Activated CD8-positive, alpha-beta memory T cell treated with anti-CD3 and anti-CD28 coated beads, Interleukin-2, amount 50 U/mL, for 1 hour (primary cell): Measurements from ENCODE around the gene HOXA10.
A peak's percentile ranks its signal among the peaks of the same experiment; 100 is the strongest.

ENCODE experiments used
- DNase-seq: peaks from one replicate; pipeline ENCODE4 v3.0.0-alpha.2; 2020; ENCODE audit errors: extremely low read depth

The HOXA10 gene

GRCh38 chr7:27132214-27132613, 41.9 kb downstream of the HOXA10 start:
- DNase-seq = no peak

DNA sequence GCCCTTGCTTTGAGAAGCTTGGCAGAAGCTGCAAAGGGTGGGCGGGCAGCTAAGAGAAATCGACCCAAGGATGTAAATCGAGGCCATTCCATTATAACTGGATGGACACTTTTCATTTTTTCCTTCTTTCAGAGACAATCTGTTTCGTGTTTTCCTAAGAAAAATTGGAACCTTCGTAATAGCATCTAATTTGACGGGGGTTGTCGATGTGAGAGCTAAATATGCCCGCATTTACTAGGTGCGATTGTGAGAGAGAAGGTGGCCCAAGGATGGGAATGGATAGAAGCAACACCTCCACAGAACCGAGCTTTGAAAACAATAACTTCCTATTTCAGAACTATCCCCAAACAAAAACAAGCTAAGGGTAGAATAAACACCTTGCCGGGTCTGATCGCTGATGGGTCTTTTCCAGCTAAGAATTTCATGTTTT, 42.7 kb downstream of the HOXA10 start:
- no peak for DNase-seq

DNA sequence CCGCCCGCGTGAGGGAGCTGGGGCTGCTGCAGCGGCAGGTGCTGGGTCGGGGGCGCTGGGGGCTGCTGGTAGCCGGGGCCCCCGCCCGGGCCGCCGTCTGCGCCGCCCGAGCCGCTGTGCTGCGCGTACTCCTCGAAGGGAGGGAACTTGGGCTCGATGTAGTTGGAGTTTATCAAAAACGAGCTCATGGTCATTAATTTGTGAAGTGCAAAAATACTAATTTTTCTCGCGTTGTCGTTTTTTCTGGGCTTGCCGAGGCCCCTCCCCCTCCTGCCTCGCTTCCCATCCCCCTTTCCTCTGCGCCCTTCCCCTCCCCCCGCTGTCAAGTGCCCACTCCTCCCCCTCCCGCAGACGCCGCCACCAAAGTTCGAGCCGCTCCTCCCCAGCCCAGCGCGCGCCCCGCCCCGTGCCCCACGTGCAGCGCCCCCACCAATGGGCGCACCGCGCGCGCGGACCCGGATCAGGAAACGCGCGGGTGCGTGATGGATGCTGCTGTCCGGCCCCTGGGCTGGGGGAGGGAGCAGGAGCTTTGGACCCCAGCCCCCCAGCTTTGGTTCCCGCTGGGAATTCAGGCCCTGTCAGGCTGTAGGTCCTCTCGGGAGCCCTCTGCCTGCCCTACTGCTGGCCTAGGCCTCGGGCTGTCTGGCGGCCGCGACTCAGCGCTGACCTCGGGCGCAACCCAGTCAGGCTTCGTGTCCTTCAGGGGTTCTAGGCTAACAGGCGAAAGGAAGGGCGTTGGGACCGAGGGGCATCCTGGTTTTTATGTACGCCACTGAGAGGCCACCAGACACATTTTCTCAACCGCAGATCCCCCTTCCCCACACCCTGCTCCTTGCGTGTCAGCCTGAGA, 43.4 kb downstream of the HOXA10 start, which contains the start of gene HOXA4:
HOXA4 (minus strand) TSS at position 218 of the 850 bp plus-strand sequence; CDS start at position 194, 24 bp downstream.
- DNase-seq = peak; percentile 33

DNA sequence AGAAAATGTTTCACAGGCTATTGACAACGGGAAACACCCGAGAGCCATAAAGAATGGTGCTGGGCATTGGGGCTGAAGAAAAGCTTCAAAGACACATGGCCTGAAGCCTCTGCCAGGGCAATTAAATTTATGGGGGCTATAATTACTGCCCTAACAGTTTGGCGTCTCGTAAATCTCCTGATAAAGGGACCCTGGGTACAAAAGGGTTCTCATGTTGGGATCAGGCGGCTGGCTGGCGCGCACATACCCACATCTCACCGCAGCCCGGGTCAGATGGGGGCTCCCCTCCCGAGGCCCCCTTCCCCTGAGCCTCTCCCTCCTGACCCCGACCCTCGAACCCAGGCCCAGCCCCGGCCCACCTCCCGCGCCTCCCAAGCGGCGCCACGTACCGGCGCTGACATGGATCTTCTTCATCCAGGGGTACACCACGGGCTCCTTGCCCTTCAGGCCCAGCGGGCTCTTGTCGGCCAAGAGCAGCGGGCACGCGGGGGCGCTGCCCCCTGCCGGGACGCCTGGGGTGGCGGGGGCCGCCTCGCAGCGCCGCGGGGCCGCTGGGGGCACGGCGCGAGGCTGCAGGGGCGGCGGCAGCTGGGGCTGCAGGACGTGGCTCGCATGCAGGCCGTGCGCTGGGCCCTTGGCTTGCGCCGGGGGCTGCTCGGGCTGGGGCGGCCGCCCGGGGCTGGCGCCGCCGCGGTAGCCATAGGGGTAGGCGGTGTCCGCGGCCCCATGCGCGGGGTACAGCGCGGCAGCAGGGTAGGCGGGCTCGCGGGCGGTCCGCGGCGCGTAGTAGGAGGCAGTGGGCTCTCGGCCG, 44.2 kb downstream of the HOXA10 start:
- DNase-seq = no peak

GRCh38 chr7:27128776-27129728, 45.1 kb downstream of the HOXA10 start:
- no peak for DNase-seq

DNA sequence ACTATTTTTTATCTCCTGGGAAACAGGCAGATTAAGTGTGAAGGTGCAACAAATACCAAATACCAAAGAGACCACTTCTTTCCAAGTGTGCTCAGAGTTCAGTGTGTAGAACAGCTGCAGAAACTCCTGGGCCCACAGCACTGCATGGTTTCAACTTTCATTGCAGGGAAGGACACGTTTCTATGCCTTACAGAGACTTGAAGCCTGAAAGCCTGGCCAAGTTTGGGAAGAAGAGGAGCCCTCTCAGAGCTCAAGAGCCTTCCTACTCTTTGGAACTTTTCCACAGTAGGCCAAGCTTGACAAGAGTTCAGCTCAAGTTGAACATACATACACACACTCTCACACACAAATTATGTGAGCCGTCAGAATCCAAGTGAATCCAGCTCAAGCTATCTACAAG, 46.1 kb downstream of the HOXA10 start:
- no peak for DNase-seq

DNA sequence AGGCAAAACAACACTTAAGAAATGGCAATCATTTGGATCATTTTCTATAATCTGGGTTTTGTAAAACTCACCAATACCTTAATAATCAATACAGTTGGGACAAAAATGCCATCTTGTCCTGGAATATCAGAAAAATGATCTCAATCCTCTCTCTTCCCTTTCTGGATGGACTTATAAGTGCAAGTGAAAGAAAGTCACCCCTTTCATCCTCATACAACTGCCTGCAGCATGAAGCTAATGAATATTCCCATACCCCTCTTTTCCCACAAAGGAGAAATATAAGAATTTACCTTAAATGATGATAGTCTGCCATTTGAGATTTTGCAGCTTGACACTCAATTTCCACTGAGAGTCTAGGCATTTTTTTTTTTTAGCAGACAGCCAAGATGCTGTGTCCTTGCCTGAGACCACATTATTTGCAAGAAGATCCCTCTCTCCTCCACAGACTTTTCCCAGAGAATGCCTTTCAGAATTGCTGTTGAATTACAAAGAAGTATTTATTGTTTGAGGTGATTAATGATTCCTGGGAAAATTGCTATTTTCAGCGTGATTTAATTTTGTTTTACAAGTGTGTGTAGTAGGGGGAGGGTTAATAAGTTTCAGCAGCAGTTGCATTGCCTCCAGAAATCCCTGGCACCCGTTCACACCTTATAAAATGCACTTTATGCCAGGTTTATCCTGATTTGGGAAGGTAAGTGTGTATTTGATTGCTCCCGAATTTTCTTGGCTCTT, 47.4 kb downstream of the HOXA10 start:
- DNase-seq = no peak

- no peak for DNase-seq
These were observed 48.1 kb downstream of the HOXA10 start for GRCh38 chr7:27125986-27126394.

DNA sequence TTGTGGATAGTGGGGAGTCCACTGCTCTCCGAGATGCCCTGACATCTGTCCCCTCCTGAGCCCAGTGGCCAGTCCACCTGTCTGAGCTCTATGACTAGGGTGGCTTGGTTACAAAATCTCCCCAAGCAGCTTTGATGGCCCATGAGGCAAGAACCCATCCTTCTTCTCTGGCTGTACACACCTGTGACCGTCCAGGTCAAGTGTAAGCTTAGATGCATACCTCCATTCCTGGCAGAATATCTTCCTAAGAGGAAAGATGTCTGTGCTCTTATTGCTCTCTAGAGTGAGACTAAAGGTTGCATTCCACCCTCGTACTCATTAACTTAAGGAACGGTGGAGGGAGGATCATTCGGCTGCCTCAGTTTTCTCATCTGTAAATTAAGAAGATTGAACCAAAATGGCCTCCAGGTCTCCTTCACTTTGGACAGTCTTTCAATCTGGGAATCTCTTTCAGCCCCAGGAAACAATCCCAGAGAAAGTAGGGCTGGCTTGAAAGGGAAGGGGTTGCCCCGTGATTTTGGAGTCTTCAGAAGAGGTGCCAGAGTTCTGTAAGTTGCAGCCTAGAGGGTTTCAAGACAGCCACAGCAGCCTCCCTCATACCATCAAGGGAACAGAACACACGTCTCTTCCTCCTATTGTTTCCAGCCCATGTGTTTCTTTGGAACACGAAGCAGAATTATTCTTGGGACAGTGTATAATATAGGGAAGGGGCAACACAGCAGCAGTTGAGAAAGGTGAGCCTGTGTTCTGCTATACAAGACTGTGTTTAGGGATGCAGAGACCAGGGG, 49.0 kb downstream of the HOXA10 start:
- no peak for DNase-seq

DNA sequence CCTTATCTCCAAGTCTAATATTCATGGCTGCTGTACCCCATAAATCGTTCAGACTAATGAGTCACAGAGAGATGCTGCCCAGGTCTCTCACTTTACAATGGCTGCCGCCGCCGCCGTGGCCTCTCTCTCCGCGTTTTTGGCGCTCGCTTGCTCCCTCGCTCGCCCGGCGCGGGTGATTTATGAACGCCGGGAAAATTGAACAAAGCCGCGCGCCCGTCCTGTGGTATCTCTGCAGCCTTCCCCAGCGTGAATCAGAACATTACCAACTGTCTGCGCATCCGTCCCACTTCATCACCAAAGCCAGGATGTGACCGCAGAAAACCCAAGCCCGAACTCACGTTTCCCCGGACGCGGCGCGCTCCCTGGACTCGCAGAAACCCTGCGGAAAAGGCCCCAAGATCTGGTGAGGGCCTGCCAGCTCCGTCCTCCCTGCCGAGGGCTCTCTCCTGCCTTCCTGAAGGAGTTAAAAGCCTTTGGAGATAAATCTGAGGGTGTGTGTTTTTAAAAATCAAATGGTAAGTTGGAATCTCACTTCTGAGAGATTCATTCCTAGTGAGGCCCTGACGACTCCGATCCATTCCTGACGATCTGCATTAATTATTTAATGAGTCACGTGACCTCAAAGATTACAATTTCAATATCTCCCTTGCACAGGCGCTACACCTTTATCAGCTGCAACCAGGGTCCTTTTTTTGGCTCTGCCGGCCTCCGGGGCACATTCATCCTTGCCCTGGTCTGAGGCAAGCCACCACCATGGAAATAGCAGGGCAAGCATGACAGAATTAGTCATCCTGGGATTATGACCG, 49.8 kb downstream of the HOXA10 start:
- no peak for DNase-seq

DNA sequence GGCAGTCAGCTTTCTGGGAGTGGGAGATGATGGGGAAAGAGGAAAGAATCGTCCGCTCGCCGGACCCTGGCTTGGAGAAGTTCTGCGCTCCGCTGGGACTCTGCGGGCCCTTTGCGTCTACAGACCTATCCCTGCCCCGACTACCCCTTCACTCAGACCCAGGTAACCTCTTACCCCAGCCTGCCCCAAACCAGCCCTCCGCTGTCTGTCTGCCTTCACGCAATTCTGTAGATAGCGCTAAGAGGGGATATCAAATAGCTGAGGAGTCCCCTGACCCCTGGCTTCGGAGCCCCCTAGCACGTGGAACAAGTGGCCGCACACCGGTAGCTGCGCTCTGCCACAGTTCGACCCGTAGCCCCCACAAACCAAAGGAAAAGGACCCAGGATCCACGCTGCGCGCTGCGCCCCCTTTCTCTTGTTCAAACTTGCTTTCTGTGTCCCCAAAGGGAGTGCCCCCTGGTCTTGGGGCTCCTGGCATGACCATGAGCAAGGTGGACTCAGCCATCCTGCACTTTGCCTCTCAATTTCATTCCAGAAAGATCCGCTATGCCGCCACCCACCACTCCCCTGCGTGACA, 50.6 kb downstream of the HOXA10 start:
- no peak for DNase-seq

DNA sequence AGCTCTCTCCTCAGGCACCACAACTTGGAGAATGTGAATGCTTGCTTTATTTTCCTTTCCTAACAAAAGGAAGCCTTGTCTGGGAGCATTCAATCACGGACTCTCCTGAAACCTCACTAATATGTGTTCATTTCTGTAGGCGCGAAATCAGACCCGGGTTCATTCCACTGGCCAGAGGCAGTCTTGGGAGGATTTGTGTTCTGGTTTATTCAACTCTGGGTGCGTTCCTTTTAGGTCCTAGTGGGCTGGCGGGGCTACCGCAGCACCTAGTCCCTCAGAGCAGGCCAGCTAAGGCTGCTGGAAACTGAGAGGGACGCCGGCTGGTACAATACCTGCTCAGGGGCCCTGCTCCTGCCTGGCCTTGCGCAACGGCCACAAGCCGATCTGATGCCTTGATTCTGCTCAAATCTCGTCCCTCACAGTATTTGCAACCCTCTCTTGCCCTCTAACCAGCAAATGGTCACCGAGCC, 51.1 kb downstream of the HOXA10 start:
- DNase-seq = no peak

DNA sequence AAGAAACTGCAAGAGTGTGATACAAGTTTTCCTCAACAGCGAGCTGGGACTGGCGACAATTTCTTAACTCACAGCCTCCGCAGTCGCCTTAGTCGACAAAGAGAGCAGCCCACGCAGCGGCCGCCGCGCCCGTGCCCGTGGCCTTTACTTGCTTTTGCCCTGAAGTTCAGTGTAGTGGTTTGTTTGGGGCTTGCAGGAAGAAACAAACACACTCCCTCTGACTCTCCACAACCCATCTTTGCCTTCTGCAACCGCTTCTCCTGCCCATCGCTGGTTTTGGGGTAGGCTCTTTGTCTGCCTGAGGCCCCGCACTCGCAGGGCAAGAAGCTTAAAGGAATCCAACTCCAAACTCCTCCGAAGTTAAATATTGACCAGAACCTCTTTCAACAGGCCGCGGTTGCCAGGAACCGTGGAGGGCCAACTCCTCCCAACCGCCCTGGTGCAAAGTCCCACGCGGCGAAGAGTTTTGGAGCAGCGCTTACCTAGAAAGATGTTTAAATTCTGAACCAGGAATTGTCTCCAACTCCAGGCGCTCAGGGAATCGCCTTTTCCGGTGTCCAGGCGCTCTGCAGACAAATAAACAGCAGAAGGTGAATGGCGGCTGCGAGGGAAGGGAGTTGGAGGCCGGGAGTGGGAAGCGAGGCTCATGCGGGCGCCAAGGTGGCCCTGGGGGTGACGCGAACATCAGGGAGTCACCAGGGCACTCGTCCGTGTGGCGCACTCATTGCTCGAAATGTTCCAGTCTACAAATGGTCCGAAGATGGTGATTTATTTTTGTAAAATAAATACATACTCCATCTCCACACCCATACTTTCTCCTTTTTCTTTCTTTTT, 51.8 kb downstream of the HOXA10 start:
- DNase-seq = no peak

DNA sequence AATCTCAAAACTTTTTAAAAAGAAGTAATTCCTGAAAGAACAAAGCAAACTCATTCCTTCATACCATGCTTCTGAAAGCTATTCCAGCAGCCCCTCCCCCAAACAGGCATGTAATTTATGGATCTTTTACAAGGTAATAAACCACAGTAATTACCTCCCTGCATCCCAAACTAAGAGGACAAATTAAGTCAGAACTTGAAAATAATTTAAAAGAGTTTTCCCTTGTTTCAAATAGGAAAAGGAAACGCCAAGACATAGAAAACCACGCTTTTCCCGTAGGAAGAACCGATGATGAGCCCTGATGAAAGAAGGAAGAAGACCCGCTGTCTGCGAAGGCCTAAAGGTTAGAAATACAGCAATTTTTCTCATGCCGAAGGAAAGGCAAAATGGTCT, 52.4 kb downstream of the HOXA10 start:
- no peak for DNase-seq
